ENCODE data around the gene ADAMTSL3. TPM values are rescaled to one million over a fixed set of nuclear protein-coding genes. Genes with fewer than 3 reads are reported as not detected.

The ADAMTSL3 gene
- total RNA-seq, 2 donors from 2014 or later: 0.79 to 3.4 TPM

DNA sequence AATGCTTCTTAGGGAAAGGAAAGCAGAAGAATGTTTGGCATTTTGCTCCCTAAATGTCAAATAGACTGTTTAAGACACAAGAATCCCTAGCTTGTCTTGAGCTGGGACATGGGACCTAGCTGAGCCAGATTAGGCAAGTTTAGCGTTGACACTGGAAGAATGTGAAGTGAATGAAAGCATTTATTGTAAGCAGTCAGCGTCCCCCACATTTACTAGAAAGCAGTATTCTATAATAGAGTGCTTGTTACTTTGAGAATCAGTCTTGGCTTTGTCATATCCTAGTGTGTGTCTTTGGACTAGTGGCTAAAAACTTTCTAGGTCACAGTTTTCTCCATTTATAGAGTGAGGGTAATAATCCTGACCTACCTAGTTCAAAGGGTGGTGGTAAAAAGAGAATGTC, 161.6 kb downstream of the ADAMTSL3 start:
- H3K4me3 ChIP-seq (ENCODE audit: low read length): no peak overlapping the region
- DNase-seq: no peak
- Mint-ChIP-seq H3K27me3 (ENCODE audit: insufficient read depth) (no peaks in the 10 kb centered on the region), H3K4me1 (no peaks in the 10 kb centered on the region), H3K36me3 (ENCODE audit: low read depth) (no peaks in the 10 kb centered on the region), H3K9me3 (no peaks in the 10 kb centered on the region), H3K27ac (no peak overlapping the region), H3K4me3 (no peak overlapping the region)
- no peak overlapping the region for H3K9ac ChIP-seq (ENCODE audit: extremely low read depth, low read length, poor library complexity, severe bottlenecking)
- no peaks in the 10 kb centered on the region for H3K36me3 ChIP-seq (ENCODE audit: control insufficient read depth, insufficient read depth, low read length)
- H3K9me3 ChIP-seq (ENCODE audit: control insufficient read depth, low read length): no peaks in the 10 kb centered on the region
- peaks cover 4% of the 10 kb centered on the region for H3K4me1 ChIP-seq (ENCODE audit: control insufficient read depth, insufficient read depth, low read length)
- WGBS, 2 experiments (ENCODE audit: insufficient coverage in 1 of 2, insufficient read length in 1 of 2): 80 to 92% methylated on average over 1 to 2 of the region's 2 CpGs
- H3K27me3 ChIP-seq (ENCODE audit: control insufficient read depth, insufficient read depth, low read length, poor library complexity, severe bottlenecking): no peaks in the 10 kb centered on the region
- H3K27ac ChIP-seq (ENCODE audit: low read depth, low read length): no peak overlapping the region
- TF ChIP-seq, protein P1, sequence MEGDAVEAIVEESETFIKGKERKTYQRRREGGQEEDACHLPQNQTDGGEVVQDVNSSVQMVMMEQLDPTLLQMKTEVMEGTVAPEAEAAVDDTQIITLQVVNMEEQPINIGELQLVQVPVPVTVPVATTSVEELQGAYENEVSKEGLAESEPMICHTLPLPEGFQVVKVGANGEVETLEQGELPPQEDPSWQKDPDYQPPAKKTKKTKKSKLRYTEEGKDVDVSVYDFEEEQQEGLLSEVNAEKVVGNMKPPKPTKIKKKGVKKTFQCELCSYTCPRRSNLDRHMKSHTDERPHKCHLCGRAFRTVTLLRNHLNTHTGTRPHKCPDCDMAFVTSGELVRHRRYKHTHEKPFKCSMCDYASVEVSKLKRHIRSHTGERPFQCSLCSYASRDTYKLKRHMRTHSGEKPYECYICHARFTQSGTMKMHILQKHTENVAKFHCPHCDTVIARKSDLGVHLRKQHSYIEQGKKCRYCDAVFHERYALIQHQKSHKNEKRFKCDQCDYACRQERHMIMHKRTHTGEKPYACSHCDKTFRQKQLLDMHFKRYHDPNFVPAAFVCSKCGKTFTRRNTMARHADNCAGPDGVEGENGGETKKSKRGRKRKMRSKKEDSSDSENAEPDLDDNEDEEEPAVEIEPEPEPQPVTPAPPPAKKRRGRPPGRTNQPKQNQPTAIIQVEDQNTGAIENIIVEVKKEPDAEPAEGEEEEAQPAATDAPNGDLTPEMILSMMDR (conservative IDR thresholded peaks at IDR 0.05): no peak

DNA sequence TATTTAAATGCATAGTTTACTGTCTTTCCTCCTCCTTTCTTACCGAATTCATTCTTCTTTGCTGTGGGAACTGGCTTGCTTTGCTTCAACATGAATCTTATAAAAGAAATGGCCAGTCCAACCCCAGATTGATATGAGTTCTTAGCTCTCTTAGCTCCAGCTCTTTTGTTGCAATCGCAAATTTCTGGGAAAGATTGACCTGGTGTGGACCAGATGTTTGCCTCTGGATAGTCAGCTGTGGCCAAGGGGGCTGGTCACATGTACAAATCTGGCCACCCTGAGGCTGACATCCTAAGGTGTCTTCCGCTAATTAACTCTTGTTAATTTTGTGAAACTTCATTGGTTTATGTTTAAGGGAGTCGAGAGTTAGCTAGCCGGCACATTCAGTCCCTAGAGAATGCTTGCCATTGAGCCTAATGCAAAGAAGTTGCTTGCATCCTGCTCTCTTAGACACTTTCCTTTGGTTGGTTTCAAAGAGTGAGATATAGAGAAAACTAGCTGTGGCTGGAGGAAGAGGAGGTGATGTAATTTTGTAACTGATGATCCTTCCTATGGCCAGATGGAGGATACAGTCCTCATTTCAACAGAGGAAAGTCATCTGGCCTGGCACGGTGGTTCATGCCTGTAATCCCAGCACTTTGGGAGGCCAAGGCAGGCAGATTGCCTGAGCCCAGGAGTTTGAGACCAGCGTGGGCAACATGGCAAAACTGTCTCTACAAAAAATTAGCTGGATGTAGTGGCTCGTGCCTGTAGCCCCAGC, 162.4 kb downstream of the ADAMTSL3 start:
- no peaks in the 10 kb centered on the region for H3K9me3 ChIP-seq (ENCODE audit: control insufficient read depth, low read length)
- Mint-ChIP-seq H3K9me3 (peaks cover 6% of the 10 kb centered on the region), H3K4me1 (no peaks in the 10 kb centered on the region), H3K27ac (no peak overlapping the region), H3K36me3 (ENCODE audit: low read depth) (no peaks in the 10 kb centered on the region), H3K27me3 (ENCODE audit: insufficient read depth) (no peaks in the 10 kb centered on the region), H3K4me3 (no peak overlapping the region)
- H3K4me3 ChIP-seq (ENCODE audit: low read length): no peak overlapping the region
- H3K9ac ChIP-seq (ENCODE audit: extremely low read depth, low read length, poor library complexity, severe bottlenecking): no peak overlapping the region
- 89 to 92% methylated on average over 8 of the region's 8 CpGs for WGBS, 2 experiments (ENCODE audit: insufficient coverage in 1 of 2, insufficient read length in 1 of 2)
- H3K27ac ChIP-seq (ENCODE audit: low read depth, low read length): no peak overlapping the region
- no peak for DNase-seq
- no peaks in the 10 kb centered on the region for H3K36me3 ChIP-seq (ENCODE audit: control insufficient read depth, insufficient read depth, low read length)
- peaks cover 4% of the 10 kb centered on the region for H3K4me1 ChIP-seq (ENCODE audit: control insufficient read depth, insufficient read depth, low read length)
- no peaks in the 10 kb centered on the region for H3K27me3 ChIP-seq (ENCODE audit: control insufficient read depth, insufficient read depth, low read length, poor library complexity, severe bottlenecking)
- TF ChIP-seq, protein P1 (conservative IDR thresholded peaks at IDR 0.05): no peak

DNA sequence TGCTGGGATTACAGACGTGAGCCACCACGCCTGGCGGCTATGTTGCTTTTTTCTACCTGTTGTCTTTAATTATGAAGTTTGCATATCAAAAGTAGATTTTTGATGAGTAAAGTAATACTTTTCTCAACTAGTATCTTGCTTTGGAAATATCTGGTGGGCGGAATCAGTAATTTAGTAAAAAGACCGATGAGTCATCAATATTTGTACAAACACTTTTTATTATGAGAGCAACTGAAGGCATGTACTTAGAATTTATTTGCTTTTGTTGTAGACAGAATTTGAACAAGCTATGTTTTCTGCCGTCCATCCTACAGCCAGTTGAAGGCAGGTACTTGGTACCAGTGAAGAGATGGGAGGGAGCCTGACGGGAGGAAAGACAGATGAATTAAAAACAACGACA, 164.7 kb downstream of the ADAMTSL3 start:
- Mint-ChIP-seq H3K27ac (no peak overlapping the region), H3K4me3 (no peak overlapping the region), H3K4me1 (no peaks in the 10 kb centered on the region), H3K36me3 (ENCODE audit: low read depth) (peaks cover 3% of the 10 kb centered on the region), H3K9me3 (peaks cover 18% of the 10 kb centered on the region), H3K27me3 (ENCODE audit: insufficient read depth) (no peaks in the 10 kb centered on the region)
- H3K27me3 ChIP-seq (ENCODE audit: control insufficient read depth, insufficient read depth, low read length, poor library complexity, severe bottlenecking): no peaks in the 10 kb centered on the region
- DNase-seq: no peak
- no peak overlapping the region for H3K27ac ChIP-seq (ENCODE audit: low read depth, low read length)
- H3K36me3 ChIP-seq (ENCODE audit: control insufficient read depth, insufficient read depth, low read length): no peaks in the 10 kb centered on the region
- TF ChIP-seq, protein P1 (conservative IDR thresholded peaks at IDR 0.05): no peak
- 91 to 93% methylated on average over 3 to 8 of the region's 8 CpGs for WGBS, 2 experiments (ENCODE audit: insufficient coverage in 1 of 2, insufficient read length in 1 of 2)
- no peak overlapping the region for H3K4me3 ChIP-seq (ENCODE audit: low read length)
- peaks cover 4% of the 10 kb centered on the region for H3K9me3 ChIP-seq (ENCODE audit: control insufficient read depth, low read length)
- H3K9ac ChIP-seq (ENCODE audit: extremely low read depth, low read length, poor library complexity, severe bottlenecking): no peak overlapping the region
- peaks cover 4% of the 10 kb centered on the region for H3K4me1 ChIP-seq (ENCODE audit: control insufficient read depth, insufficient read depth, low read length)
